Activated CD4-positive, alpha-beta T cell treated with anti-CD3 and anti-CD28 coated beads for 48 hours (primary cell): ENCODE data around the gene UBE2D3.
A peak's percentile ranks its signal among the peaks of the same experiment; 100 is the strongest.
"Not testable (repeated sequence)": the region's sequence is repeated elsewhere in the genome, so short reads cannot be mapped to it uniquely, and the experiment has no call there.

Source experiments
- DNase-seq: peaks from one replicate; pipeline ENCODE4 v3.0.0-alpha.2; 2020

The UBE2D3 gene

DNA sequence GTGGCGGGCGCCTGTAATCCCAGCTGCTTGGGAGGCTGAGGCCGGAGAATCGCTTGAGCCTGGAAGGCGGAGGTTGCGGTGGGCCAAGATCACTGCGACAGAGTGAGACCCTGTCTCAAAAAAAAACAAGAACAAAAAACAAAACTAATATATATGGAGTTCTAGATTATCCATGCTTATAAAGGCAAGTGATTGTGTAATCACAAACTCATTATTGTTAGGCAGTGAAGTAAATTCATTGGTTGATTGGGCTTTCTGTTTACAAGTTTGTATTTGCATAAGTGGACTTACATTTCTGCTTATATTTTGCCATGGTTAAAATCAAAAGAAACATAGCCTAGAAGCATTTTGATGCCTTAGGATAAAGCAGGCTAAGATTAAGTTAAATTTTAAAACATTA lies 2.5 kb upstream of the UBE2D3 start:
- no peak for DNase-seq

DNA sequence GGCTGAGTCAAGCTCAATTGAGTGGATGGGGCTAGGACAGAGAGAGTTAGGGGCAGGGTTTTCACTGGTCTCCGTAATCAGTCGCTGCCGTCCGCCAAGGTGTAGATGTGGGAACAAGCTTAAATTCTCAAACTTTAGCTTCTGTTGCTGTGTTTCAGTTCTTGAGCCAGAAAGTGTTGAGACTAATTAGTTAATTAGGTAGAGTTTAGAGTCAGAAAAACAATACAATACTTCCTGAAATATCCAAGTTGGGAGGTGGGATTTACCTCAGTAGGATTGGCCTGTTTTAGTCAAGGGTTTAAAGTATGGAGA lies 1.1 kb upstream of the UBE2D3 start:
- DNase-seq: no peak

GRCh38 chr4:102827674-102828496 lies 534 bp upstream of the UBE2D3 start:
- peak; percentile 99 for DNase-seq

DNA sequence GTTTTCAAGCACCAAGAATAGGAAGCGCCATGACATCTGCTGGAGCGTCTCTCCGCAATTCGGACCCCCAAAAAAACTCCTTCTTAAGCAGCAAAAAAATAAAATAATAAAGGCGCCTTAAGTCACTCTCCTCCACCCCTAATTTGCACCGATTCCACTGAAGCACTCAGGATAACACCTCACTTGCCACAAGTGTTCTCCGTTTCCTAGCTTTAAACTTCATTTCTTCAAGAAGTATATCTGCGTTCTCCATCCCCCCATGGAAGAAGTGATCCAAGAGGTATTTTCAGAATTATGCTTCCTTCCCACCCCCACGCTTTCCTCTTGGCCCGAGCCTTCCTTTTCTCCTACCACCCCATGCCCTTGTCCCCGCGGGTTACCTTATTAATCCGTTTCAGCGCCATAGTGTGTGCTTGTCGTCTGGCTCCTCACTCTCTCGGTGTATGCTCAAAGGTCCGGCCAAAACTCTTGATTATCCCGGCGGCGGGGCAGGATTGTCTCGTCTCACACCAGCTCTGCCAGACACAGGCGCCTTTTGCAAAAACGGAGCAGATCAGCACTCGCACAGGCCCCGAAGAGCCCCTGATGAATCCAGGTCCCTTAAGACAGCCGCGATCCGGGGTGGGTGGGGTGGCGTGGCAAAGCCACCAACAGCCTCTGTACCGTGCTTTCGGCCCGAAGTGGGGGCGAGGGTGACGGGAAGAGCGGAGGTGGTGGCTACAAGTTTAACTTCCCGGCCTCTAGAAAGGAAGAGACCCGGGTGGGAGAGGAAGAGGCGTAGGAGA lies 1.1 kb downstream of the UBE2D3 start:
- DNase-seq: no peak

DNA sequence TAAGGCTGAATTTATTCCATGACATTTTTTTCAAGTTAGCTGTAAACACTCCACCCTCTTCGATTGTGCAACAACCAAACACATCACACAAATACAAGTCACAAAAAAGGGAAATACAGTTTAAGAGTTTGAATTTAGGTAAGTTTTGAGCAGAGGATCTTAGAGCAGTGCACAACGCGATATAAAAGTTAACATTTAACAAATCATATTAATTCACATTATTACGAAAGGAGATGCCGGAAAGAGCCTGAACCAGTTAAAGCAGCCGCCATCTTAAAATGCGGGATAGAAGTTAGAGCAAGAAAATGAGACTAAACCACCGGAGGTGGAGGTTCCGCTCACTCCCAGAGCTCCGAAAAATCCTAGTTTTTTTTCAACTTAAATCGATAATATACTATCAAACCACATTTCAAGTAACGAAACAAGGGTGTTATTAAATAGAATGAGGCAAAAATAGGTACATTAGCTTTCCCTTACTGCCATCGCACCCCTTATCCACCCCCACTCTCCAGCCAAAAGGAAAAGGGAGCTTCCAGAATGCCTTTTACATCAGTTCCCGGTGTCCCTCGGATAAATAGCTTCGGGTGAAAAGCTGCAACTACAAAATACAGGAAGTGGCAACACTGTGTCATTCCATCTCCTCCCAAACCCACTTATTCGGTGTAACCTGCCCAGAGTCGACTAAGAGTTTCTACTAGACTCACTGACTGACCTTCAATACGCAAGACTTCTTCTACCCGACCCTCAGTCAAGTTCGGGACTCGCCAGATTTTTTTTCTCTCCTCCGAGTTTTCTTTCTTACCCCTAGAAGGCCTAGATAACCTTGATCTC lies 1.9 kb downstream of the UBE2D3 start:
- peak; percentile 50 for DNase-seq

DNA sequence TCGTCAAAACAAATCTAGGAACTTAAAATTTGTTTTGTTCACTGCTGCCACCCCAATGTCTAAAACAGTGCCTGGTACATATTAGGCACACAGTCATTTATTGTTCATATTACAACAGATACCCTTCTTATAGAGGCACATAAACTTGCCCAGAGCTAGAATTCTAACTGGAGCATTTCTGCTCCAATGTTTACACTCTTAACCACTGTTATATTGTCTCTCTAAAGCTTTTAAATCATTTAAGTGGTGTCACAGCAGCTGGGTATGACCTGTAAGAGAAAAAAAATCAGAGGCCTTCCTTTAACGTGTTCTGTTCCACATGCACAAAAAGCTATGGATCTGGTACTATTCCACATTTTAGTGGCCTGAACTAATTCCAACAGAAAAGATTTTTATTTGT lies 3.0 kb downstream of the UBE2D3 start:
- no peak for DNase-seq

- DNase-seq: no peak
These were observed 3.5 kb downstream of the UBE2D3 start for GRCh38 chr4:102823897-102824296.

- DNase-seq: no peak
These were observed 3.9 kb downstream of the UBE2D3 start for GRCh38 chr4:102823464-102823863.

- DNase-seq: no peak
These were observed 7.6 kb downstream of the UBE2D3 start for GRCh38 chr4:102819588-102820365.

DNA sequence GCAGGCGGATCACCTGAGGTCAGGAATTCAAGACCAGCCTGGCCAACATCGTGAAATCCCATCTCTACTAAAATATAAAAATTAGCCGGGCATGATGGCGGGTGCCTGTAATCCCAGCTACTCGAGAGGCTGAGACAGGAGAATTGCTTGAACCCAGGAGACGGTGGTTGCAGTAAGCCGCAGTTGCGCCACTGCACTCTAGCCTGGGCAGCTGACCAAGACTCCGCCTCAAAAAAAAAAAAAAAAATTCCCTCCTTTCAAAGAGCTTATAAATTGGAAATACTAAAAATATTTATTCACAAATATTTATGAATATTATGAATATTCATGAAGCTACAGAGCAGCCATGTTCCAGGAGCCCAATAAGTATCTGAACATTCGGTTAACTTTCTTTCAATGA lies 8.3 kb downstream of the UBE2D3 start:
- not testable (repeated sequence) for DNase-seq

GRCh38 chr4:102817613-102818268 lies 9.6 kb downstream of the UBE2D3 start:
- DNase-seq: no peak

DNA sequence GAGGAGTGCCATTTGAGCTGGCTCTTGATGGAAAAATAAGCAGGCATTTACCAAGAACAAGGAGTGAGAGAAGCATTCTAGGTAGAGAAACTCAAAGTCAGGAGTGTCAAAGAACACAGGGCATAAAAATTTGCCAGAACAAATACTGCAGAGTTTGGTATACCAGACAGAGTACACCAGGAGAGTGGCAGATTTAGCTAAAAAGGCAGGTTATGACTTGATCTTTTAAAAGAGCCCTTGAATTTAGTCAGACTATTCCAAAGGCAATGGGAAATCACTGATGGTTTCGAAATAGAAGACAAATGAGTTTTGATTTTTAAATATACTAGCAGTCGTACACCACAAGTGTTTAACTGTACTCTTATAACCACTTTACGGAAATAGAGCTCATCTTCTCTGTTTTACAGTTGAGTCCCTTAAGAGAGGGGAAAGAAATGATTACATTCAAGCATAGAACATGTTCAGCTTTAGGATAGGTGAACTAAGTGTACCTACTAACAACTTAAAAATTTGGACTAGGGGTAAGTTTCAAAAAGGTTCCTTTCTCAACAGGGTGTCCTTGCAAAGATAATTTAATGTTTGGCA lies 10.2 kb downstream of the UBE2D3 start:
- no peak for DNase-seq

GRCh38 chr4:102815981-102816380 lies 11.4 kb downstream of the UBE2D3 start:
- DNase-seq: no peak

- no peak for DNase-seq
These were observed 17.7 kb downstream of the UBE2D3 start for GRCh38 chr4:102809691-102810090.

DNA sequence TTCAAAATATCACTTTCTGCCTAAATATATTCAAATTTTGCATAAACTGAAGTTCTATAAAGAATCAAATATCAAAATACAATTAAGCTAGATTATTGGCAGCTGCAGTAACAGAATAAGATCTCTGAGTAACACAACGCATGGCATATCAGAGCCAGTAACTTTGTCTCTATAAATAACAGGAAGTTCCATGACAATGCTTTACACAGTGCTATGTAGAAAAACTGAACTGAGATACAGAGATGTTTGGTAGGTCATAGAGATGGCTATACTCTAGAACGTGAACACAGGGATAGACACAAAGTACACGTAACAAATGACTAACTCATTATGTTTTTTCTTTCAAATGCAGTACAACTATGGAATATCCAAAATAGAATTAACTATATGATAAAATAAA lies 18.2 kb downstream of the UBE2D3 start:
- DNase-seq: no peak

- DNase-seq: no peak
These were observed 19.3 kb downstream of the UBE2D3 start for GRCh38 chr4:102808009-102808408.

DNA sequence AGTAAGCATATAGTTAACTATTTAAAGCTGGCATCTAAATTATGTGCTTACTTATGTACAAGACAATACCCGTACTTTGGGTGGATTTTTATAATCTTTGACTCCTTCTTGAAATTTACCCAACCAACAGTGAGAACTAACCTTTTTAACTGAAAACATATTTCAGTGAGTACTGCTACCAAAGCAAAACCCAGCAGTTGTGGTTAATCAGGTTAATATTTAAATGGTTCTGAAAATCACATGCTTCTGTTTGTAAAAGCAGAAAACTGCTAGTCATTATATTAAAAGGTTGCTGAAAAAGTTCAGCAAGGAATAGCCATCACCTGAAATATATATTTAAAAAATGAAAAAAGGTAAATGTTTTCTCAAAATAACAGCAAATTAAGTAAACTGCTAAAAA lies 20.0 kb downstream of the UBE2D3 start:
- no peak for DNase-seq

GRCh38 chr4:102799816-102800215 lies 27.5 kb downstream of the UBE2D3 start:
- no peak for DNase-seq

DNA sequence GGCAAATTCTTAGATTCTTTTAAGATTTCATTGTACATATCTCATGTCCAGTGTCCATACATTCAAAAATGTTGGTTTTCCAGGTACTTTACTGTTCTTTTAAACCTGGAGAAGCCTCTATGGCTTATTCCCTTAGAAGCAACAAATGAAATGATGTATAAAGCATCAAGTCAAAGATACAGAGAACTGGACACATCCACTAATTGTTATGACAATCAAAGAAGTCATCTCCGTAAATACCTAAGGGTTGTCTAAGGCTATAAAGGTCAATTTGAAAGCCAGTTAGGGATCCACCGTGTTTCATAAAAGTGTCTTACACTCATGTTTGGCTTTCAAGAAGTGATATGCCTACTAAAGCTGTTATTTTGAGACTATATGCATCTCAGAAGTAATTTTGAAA lies 32.4 kb downstream of the UBE2D3 start:
- DNase-seq: no peak

GRCh38 chr4:102792361-102792936 lies 34.9 kb downstream of the UBE2D3 start:
- DNase-seq: no peak

DNA sequence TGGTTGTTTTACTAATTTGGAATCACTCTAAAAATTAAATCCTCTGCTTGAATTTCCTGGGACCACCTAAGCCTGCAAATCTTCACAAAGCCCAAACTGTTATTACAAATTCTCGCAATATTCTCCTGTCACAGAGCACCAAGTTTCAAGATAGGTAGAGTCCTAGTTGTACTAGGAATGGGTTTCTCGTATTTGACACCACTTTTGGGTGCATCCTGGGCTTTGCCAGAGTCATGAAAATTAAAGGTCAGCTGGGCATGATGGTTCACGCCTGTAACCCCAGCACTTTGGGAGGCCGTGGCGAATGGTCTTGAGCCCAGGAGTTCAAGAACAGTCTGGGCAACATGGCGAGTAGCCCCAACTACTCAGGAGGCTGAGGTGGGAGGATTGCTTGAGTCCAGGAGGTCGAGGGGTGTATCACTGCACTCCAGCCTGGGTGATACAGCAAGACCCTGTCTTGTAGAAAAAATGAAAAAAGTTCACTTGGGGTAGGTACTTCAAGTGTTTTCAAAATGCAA lies 36.0 kb downstream of the UBE2D3 start:
- DNase-seq: no peak
